HCT116 (cell line): ENCODE data around the gene TMEM117. TPM values are rescaled to one million over a fixed set of nuclear protein-coding genes. Genes with fewer than 3 reads are reported as not detected.

Source experiments
- ATAC-seq: fragments of 200-7000 bp; cut with Tn5 transposase; 2 replicates; pipeline ENCODE4 v1.9.1; 2020; ENCODE audit warnings: mild to moderate bottlenecking, moderate library complexity
- BruUV-seq: library from RNA; stranded (reverse); fragments of 400-500 nt; replicated peaks from 2 replicates; lab custom pipeline; 2021; lab: Mats Ljungman, UMichigan
- CTCF ChIA-PET: fragments of 300-600 bp; sonication (Branson Sonifier 250); formaldehyde crosslinking; loops from one replicate; lab custom pipeline; 2021; ENCODE audit warnings: antibody characterized with exemption; lab: Charles Lee
- POLR2A ChIA-PET: fragments of 300-600, 350-600 bp; sonication (Branson Sonifier 250); formaldehyde crosslinking; loops from one replicate; lab custom pipeline; 2021; ENCODE audit warnings: antibody characterized with exemption; lab: Charles Lee
- RAD21 ChIA-PET, 2 experiments: fragments of 300-600 bp; sonication (Branson Sonifier 250); formaldehyde crosslinking; loops; one replicate each; lab custom pipeline; 2023; ENCODE audit warnings: low total read pairs in 2 of 2; ENCODE audit not compliant: uncharacterized antibody in 2 of 2, unreplicated experiment in 2 of 2, low non-redundant PET in 1 of 2; lab: Charles Lee
- DNase-seq: peaks from one replicate; pipeline ENCODE4 v3.0.0-alpha.2; 2010; ENCODE audit warnings: low read depth, low spot score
- H2AFZ ChIP-seq: fragments of 200-600 bp; shearing (Covaris generic), sonication (generic); 2 replicates; pipeline ENCODE4 v1.6.1; 2017; ENCODE audit warnings: low read depth, mixed run types, mixed read lengths, antibody characterized with exemption, low read length; ENCODE audit not compliant: poor library complexity, severe bottlenecking
- H3K27ac ChIP-seq: 2 replicates; pipeline ENCODE4 v1.5.1; 2012; ENCODE audit warnings: low read depth, low read length
- H3K27me3 ChIP-seq: fragments of 200-600 bp; sonication (generic); 2 replicates; pipeline ENCODE4 v1.6.1; 2016; ENCODE audit warnings: mixed run types, low read length, mixed read lengths; ENCODE audit not compliant: insufficient read depth
- H3K36me3 ChIP-seq, 2 experiments: fragments of 200-500 bp in 1 of 2; fragments of 200-600 bp in 1 of 2; sonication (Bioruptor generic) in 1 of 2; sonication (generic) in 1 of 2; 2 replicates each; pipeline versions ENCODE4 v1.5.1 to v1.6.1; 2014 to 2016; ENCODE audit warnings: low read length in 2 of 2, inconsistent platforms in 1 of 2, mixed read lengths in 1 of 2, mixed run types in 1 of 2; ENCODE audit not compliant: insufficient read depth in 2 of 2, control insufficient read depth in 1 of 2
- H3K4me1 ChIP-seq, 2 experiments: fragments of 200-600 bp in 1 of 2; sonication (generic) in 1 of 2; 2 replicates each; pipeline versions ENCODE4 v1.5.1 to v1.6.1; 2012 to 2017; ENCODE audit warnings: low read length in 2 of 2, inconsistent platforms in 1 of 2, mild to moderate bottlenecking in 1 of 2, mixed read lengths in 1 of 2, mixed run types in 1 of 2, moderate library complexity in 1 of 2; ENCODE audit not compliant: insufficient read depth in 2 of 2, control insufficient read depth in 1 of 2
- H3K4me2 ChIP-seq: fragments of 200-600 bp; sonication (generic); 2 replicates; pipeline ENCODE4 v1.6.1; 2017; ENCODE audit warnings: mixed run types, low read length, mixed read lengths
- H3K4me3 ChIP-seq, 2 experiments: fragments of 200-600 bp in 1 of 2; sonication (generic) in 1 of 2; replicated peaks in 1 of 2; 2 replicates each; pipeline ENCODE4 v1.5.1; 2011 to 2016; ENCODE audit warnings: low read length in 2 of 2, control low read depth in 1 of 2, low read depth in 1 of 2, mild to moderate bottlenecking in 1 of 2, mixed read lengths in 1 of 2, mixed run types in 1 of 2
- H3K79me2 ChIP-seq: fragments of 200-600 bp; sonication (generic); 2 replicates; pipeline ENCODE4 v1.6.1; 2017; ENCODE audit warnings: mild to moderate bottlenecking, mixed run types, low read length, moderate library complexity, mixed read lengths; ENCODE audit not compliant: insufficient read depth
- H3K9ac ChIP-seq: fragments of 200-600 bp; sonication (generic); 2 replicates; pipeline ENCODE4 v1.6.1; 2016; ENCODE audit warnings: low read length, mixed read lengths
- H3K9me2 ChIP-seq: fragments of 200-600 bp; sonication (generic), shearing (Covaris generic); 2 replicates; pipeline ENCODE4 v1.6.1; 2017; ENCODE audit warnings: mixed run types, mild to moderate bottlenecking, moderate library complexity; ENCODE audit not compliant: insufficient read depth
- H3K9me3 ChIP-seq, 2 experiments: fragments of 200-500 bp in 1 of 2; fragments of 200-600 bp in 1 of 2; sonication (Bioruptor generic) in 1 of 2; sonication (generic) in 1 of 2; 2 replicates each; pipeline ENCODE4 v1.6.1; 2014 to 2017; ENCODE audit warnings: low read length in 2 of 2, mixed read lengths in 2 of 2, inconsistent platforms in 1 of 2, low read depth in 1 of 2, mild to moderate bottlenecking in 1 of 2, mixed run types in 1 of 2, moderate library complexity in 1 of 2; ENCODE audit not compliant: control insufficient read depth in 1 of 2, insufficient read depth in 1 of 2
- H4K20me1 ChIP-seq: fragments of 200-600 bp; sonication (generic), shearing (Covaris generic); 2 replicates; pipeline ENCODE4 v1.6.1; 2017; ENCODE audit warnings: mixed run types, mild to moderate bottlenecking, moderate library complexity; ENCODE audit not compliant: insufficient read depth
- ELF1 ChIP-seq: IDR thresholded peaks from 2 replicates; pipeline ENCODE4 v1.6.1; 2012; ENCODE audit warnings: low read depth, borderline replicate concordance
- EZH2phosphoT487 ChIP-seq: fragments of 200-600 bp; IDR thresholded peaks from 2 replicates; pipeline ENCODE4 v1.6.1; 2018; ENCODE audit warnings: antibody characterized with exemption, borderline replicate concordance
- JUND ChIP-seq: IDR thresholded peaks from 2 replicates; pipeline ENCODE4 v1.6.1; 2012
- POLR2A ChIP-seq: IDR thresholded peaks from 2 replicates; pipeline ENCODE4 v1.7.0; 2011; ENCODE audit warnings: borderline replicate concordance; ENCODE audit not compliant: insufficient read depth, insufficient read length; ENCODE audit errors: extremely low read depth
- RAD21 ChIP-seq: IDR thresholded peaks from 2 replicates; pipeline ENCODE4 v1.6.1; 2012; ENCODE audit warnings: low read depth, mild to moderate bottlenecking
- REST ChIP-seq: IDR thresholded peaks from 2 replicates; pipeline ENCODE4 v1.6.1; 2012; ENCODE audit warnings: low read depth
- SP1 ChIP-seq: IDR thresholded peaks from 2 replicates; pipeline ENCODE4 v1.6.1; 2012; ENCODE audit warnings: low read depth
- TCF7L2 ChIP-seq: IDR thresholded peaks from 2 replicates; pipeline ENCODE4 v1.7.0; 2011; ENCODE audit warnings: borderline replicate concordance, inconsistent platforms; ENCODE audit not compliant: insufficient read depth, insufficient read length; ENCODE audit errors: extremely low read depth
- ZFX ChIP-seq: fragments of 450-650 bp; IDR thresholded peaks from 2 replicates; pipeline ENCODE4 v1.6.1; 2017
- ZNF274 ChIP-seq: fragments of 200-500 bp; sonication (Bioruptor generic); IDR thresholded peaks from 2 replicates; pipeline ENCODE4 v1.6.1; 2014; ENCODE audit warnings: mild to moderate bottlenecking, low read depth, low read length, inconsistent platforms
- intact Hi-C: fragments of 100-400 bp; cut with micrococcal nuclease; formaldehyde crosslinking; loops from 2 replicates; pipeline ENCODE4 v1.10.0; 2022
- total RNA-seq: library from RNA; stranded (reverse); gene quantifications from one replicate; pipeline ENCODE4 v1.2.1, GENCODE V29; 2021; ENCODE audit not compliant: unreplicated experiment

Gene TMEM117
- total RNA-seq, 1 experiment from 2014 or later = 3.6 TPM

- H3K36me3 ChIP-seq = no peaks in the 10 kb centered on the region
- ATAC-seq = no peak
- RAD21 ChIA-PET = no interaction called here
- H3K79me2 ChIP-seq = no peaks in the 10 kb centered on the region
- POLR2A ChIA-PET = no interaction called here
- no peak for TF ChIP-seq POLR2A
- TF ChIP-seq SP1 = no peak
- no peak for TF ChIP-seq ELF1
- no peak for TF ChIP-seq REST
- TF ChIP-seq EZH2phosphoT487 = no peak
- TF ChIP-seq TCF7L2 = no peak
- no peak for TF ChIP-seq ZFX
- TF ChIP-seq JUND = no peak
- no peak for TF ChIP-seq RAD21
- no peak for TF ChIP-seq ZNF274
- H2AFZ ChIP-seq = no peak overlapping the region
- H3K4me1 ChIP-seq = no peaks in the 10 kb centered on the region
- no peaks in the 10 kb centered on the region for H4K20me1 ChIP-seq
- no peak overlapping the region for H3K4me2 ChIP-seq
- no peaks in the 10 kb centered on the region for H3K9me3 ChIP-seq
- intact Hi-C loops = no loop called here
- no peaks in the 10 kb centered on the region for H3K27me3 ChIP-seq
- H3K27ac ChIP-seq = no peak overlapping the region
- no TSS peak for BruUV-seq
- H3K9ac ChIP-seq = no peak overlapping the region
- H3K4me3 ChIP-seq = no peak overlapping the region
- CTCF ChIA-PET = interaction anchor here (1.6 kb wide), 1 partner anchor 12 kb away, joined by 4 read pairs; no protein-coding TSS in a partner anchor
- H3K9me2 ChIP-seq = no peaks in the 10 kb centered on the region
- DNase-seq = no peak
Measured at GRCh38 chr12:44003721-44004120, 167.8 kb downstream of the TMEM117 start.
